ENCODE measurements around the gene RYR3. TPM values are rescaled to one million over a fixed set of nuclear protein-coding genes. Genes with fewer than 3 reads are reported as not detected.
A peak's percentile ranks its signal among the peaks of the same experiment; 100 is the strongest.

Gene RYR3
- total RNA-seq, 1 donor from 2014 or later, result under 0.01 TPM

GRCh38 chr15:33735637-33736247 is 425.0 kb downstream of the RYR3 start:
- FAIRE-seq (no peak), DNase-seq (ENCODE audit: low read depth) (peak; percentile 29)
- TF ChIP-seq CTCF (IDR thresholded peaks at IDR 0.05; ENCODE audit: insufficient read depth, low read length, severe bottlenecking), result peak; percentile 64
- Histone ChIP-seq H3K4me3 (ENCODE audit: low read depth, low read length) (no peak overlapping the region), H3K27me3 (ENCODE audit: control insufficient read depth, insufficient read depth, low read length) (no peaks in the 10 kb centered on the region), H3K36me3 (ENCODE audit: control insufficient read depth, insufficient read depth, low read length) (no peaks in the 10 kb centered on the region)

DNA sequence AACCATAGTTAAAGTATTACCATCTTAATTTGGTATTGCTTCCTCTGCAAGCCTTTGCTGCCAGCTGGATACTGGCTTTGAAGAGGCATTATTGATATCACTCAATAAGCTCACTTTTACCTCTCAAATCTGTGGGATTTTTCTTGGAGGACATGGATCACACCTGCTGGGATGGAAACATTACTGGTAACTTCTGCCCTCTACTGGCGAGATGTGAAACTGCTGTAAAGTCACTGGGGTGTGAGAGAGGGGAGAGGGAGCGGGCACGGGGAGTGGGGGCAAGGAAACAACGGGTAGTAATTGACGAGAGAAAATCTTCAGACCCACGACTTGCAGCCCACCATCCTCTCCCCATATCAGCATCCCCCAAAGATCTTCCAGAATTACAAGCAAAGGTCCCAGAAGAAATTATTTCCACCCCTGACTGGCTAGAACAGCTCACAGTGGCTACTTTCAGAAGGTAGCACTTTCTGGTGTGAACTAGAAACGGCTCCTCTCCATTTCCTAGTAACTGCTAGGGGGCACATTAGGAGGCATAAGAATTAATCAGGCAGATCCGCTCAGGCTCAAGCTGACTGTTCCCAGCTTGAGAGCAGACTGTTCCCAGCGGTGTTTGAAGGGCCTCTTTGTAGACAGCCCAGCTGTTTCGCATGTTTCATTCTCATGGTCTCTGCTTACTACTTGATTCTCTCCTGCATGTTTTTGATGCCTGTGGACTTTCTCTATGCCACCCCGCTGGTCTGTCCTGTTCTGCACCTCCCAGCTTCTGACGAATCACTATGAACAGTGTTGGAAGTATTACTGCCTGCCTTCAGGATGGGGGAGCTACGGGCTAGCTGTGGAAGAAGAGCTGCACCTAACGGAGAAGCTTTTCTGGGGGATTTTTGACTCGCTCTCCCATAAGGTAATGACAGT is 427.2 kb downstream of the RYR3 start:
- Histone ChIP-seq H3K27me3 (ENCODE audit: control insufficient read depth, insufficient read depth, low read length) (no peaks in the 10 kb centered on the region), H3K36me3 (ENCODE audit: control insufficient read depth, insufficient read depth, low read length) (no peaks in the 10 kb centered on the region), H3K4me3 (ENCODE audit: low read depth, low read length) (no peak overlapping the region)
- TF ChIP-seq CTCF (IDR thresholded peaks at IDR 0.05; ENCODE audit: insufficient read depth, low read length, severe bottlenecking), result peak; percentile 75
- DNase-seq (ENCODE audit: low read depth) (peak; percentile 37), FAIRE-seq (no peak)

GRCh38 chr15:33738941-33739664 is 428.3 kb downstream of the RYR3 start:
- FAIRE-seq (no peak), DNase-seq (ENCODE audit: low read depth) (no peak)
- TF ChIP-seq CTCF (IDR thresholded peaks at IDR 0.05; ENCODE audit: insufficient read depth, low read length, severe bottlenecking), result no peak
- Histone ChIP-seq H3K4me3 (ENCODE audit: low read depth, low read length) (no peak overlapping the region), H3K27me3 (ENCODE audit: control insufficient read depth, insufficient read depth, low read length) (no peaks in the 10 kb centered on the region), H3K36me3 (ENCODE audit: control insufficient read depth, insufficient read depth, low read length) (no peaks in the 10 kb centered on the region)

DNA sequence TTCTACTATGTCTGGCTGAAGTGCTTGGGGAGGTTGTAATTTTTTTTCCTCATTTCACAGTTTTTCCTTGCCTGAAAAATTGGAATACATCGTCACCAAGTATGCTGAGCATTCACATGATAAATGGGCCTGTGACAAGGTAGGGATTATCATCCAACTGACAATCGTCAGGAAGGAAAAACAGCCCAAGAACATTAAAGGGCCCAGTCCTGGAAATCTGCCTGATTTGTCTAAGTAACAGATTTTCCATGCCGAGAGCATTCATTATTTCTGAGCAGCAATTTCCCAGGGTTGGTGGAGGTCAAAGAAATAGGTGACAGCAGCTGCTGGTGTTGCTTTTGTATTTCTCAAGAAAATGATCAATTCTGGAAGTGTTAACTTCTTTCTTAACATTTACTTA is 431.5 kb downstream of the RYR3 start:
- DNase-seq (ENCODE audit: low read depth) (no peak), FAIRE-seq (no peak)
- TF ChIP-seq CTCF (IDR thresholded peaks at IDR 0.05; ENCODE audit: insufficient read depth, low read length, severe bottlenecking), result no peak
- no peaks in the 10 kb centered on the region for H3K27me3 ChIP-seq (ENCODE audit: control insufficient read depth, insufficient read depth, low read length)
- no peak overlapping the region for H3K4me3 ChIP-seq (ENCODE audit: low read depth, low read length)
- no peaks in the 10 kb centered on the region for H3K36me3 ChIP-seq (ENCODE audit: control insufficient read depth, insufficient read depth, low read length)

DNA sequence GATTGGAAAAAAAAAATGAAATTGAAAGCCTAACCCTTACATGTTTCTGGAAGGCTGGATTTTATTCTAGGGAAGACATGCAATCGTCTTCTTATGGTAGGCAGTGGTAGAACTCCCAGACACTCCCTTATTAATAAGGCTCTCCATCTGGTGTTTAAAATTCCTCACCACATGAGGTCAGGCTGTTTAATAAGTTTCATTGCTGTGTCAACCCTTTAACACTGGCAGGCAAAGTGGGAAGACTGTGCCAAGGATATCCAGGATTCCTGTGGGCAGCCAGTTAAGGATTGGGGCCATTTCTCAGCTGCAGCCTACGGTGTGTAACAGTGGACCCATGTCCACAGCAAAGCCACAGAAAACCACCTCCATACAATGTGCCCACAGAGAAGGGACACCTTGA is 432.0 kb downstream of the RYR3 start:
- Histone ChIP-seq H3K4me3 (ENCODE audit: low read depth, low read length) (no peak overlapping the region), H3K36me3 (ENCODE audit: control insufficient read depth, insufficient read depth, low read length) (no peaks in the 10 kb centered on the region), H3K27me3 (ENCODE audit: control insufficient read depth, insufficient read depth, low read length) (no peaks in the 10 kb centered on the region)
- DNase-seq (ENCODE audit: low read depth) (no peak), FAIRE-seq (no peak)
- no peak for TF ChIP-seq CTCF (IDR thresholded peaks at IDR 0.05; ENCODE audit: insufficient read depth, low read length, severe bottlenecking)
